GM18951 (cell line): ENCODE results near the gene NRG2.

Experiments used
- POLR2A ChIP-seq: IDR thresholded peaks from 4 replicates; pipeline ENCODE4 v1.6.1; 2011; ENCODE audit warnings: mild to moderate bottlenecking; ENCODE audit not compliant: insufficient read length, insufficient read depth; ENCODE audit errors: extremely low read depth
- in situ Hi-C: fragments of 300-500 bp; cut with MboI; formaldehyde crosslinking; loops from one replicate; pipeline ENCODE4 v1.12.0; 2022; ENCODE audit warnings: low sequenced_read_pairs, mixed read lengths, inconsistent platforms; ENCODE audit not compliant: unreplicated experiment

Gene NRG2

DNA sequence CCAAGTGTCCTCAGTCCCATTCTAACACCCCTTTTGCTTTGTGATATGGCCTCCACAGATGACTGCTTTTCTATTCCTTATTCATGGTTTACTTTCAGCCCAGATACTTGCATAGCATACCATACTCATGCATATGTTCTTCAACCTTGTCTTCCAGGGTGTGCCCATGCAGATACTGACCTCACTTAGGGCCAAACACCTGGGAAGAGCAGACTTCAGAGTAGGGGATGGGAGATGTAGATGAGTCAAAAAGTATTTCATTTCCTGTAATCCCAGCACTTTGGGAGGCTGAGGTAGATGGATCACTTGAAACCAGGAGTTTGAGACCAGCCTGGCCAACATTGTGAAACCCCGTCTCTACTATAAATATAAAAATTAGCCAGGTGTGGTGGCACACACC is 58.3 kb downstream of the NRG2 start:
- in situ Hi-C loops = no loop called here

GRCh38 chr5:139982975-139983240 is 60.2 kb downstream of the NRG2 start:
- TF ChIP-seq POLR2A = no peak
- in situ Hi-C loops = no loop called here

More for the DNA sequence above, 58.3 kb downstream of the NRG2 start:
- TF ChIP-seq POLR2A = no peak

DNA sequence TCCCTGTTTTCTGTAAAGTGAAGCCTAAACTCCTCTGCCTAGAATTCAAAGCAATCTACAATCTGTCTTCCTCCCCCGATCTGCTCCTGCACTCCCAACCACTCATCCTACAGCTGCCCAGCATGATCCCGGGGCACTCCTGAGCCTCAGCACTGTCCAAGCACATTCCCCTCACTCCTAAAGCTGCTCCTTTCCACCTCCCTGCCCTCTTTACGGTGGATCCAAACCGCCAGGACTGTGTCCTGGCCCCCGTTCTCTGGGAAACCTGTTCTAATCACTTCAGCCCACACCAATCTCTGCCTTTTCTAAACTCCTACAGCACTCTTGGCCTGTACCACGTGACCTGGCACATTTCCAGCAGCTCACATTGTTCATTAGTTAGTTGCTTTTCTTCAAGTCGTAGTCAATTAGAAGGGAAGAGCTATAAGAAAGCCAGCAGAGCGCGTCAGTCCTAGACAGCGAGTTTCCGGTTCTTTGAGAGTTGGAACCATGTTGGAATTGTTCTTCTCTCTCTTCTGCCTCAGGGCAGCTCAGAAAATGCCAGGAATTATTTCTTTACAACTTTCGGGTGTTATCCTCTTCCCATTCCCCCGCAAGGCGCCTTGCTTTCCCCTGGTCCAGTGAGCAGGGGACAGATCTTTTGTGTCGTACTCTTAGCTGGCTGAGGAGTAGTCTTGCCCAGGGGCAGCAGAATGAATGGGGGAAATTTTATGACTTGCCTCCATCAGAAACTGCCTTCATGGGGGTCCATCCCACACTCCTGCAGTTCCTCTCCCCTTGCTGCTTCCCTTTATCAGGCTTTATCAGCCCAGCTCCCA is 60.7 kb downstream of the NRG2 start:
- TF ChIP-seq POLR2A = no peak
- in situ Hi-C loops = no loop called here

GRCh38 chr5:139980765-139981164 is 62.3 kb downstream of the NRG2 start:
- no peak for TF ChIP-seq POLR2A
- in situ Hi-C loops = no loop called here

DNA sequence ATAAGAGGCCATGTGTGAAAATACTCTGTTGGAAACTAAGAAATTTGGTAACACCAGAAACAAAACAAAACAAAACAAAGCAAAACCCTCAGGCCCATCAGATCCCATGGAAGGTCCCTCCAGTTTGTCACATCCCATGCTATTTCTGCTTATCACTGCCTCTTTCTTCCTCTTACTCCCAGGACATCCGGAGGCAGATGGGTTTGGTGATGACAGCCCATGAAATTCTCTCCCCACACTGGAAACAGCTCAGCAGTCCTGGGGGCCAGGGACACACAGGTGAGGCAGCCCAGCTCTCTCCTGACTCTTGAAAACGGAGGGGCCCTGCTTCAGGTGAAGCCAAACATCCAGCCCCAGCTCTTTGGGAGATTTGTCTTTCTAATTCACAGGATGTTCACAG is 63.2 kb downstream of the NRG2 start:
- in situ Hi-C loops = no loop called here
- TF ChIP-seq POLR2A = no peak

GRCh38 chr5:139979518-139979917 is 63.6 kb downstream of the NRG2 start:
- TF ChIP-seq POLR2A = no peak
- in situ Hi-C loops = no loop called here

DNA sequence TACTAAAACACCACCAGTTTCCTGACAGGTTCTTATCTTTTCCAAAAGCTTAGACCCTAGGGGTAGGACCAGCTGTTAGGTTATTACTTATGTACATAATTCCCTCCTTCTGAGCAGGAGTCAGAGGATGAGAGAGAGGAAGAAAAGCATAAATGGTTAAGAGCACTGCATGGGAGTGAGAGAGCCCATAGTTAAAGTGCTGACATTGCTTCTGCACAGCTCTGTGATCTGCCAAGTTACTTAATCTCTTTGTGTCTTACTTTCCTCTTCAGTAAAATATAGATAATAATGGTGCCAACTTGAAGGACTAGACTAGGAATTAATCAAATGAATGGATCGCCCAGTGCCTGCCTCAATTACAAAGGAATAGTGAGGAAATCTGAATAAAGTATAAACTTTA is 66.4 kb downstream of the NRG2 start:
- no peak for TF ChIP-seq POLR2A
- in situ Hi-C loops = no loop called here

- TF ChIP-seq POLR2A = no peak
- in situ Hi-C loops = no loop called here
These were observed 67.2 kb downstream of the NRG2 start for GRCh38 chr5:139975942-139976341.

DNA sequence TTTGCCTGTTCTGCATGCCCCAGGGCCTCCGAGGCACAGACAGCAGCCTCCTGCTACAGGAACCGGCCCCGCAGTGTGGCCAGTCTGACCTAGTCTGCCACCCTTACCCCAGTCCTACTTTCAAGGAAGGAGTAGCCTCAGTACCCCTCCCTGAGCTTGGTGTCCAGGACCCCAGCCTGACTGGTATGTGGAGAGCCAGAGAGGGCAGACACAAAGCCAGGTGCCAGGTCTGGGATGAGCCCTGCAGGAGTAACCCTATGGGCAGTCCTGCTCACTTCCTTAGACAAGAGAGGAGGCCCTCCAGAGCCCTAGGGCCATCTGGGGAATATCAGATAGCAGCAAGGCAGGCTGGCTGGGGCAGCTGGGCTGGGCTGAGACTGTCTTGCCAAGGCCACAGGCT is 67.8 kb downstream of the NRG2 start:
- no peak for TF ChIP-seq POLR2A
- in situ Hi-C loops = no loop called here

GRCh38 chr5:139974661-139975060 is 68.4 kb downstream of the NRG2 start:
- no peak for TF ChIP-seq POLR2A
- in situ Hi-C loops = no loop called here

DNA sequence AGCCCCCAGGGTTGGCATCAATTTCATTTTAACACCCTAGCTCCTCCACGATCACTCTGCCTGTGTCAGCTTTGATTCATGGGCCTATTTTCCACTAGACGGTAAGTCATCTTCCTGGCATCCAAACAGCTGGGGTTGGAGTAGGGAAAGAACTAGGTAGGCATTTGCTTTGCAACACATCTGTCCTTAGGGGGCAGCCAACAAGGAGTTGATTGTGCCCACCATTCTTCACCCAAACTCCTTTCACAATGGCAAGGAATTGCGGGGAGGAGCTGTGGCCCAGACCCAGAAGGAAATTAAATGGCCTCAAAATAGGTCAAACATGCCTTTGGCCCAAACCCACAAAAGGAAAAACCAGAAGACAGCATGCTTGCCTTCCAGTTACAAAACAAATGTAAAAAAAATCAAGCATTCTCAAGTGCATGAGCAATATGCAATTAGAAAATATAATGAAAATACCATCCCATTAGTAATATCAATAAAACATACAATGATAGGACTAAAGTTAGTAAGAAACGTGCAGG is 71.8 kb downstream of the NRG2 start:
- no peak for TF ChIP-seq POLR2A
- in situ Hi-C loops = no loop called here

GRCh38 chr5:139969318-139969717 is 73.8 kb downstream of the NRG2 start:
- TF ChIP-seq POLR2A = no peak
- in situ Hi-C loops = loop anchor here (5.0 kb wide), 1 partner anchor 182 kb away; no protein-coding TSS in a partner anchor

- in situ Hi-C loops = loop anchor here (5.0 kb wide), 1 partner anchor 181 kb away; no protein-coding TSS in a partner anchor
- TF ChIP-seq POLR2A = no peak
These were observed 74.4 kb downstream of the NRG2 start for GRCh38 chr5:139968547-139969261.

GRCh38 chr5:139967353-139967752 is 75.7 kb downstream of the NRG2 start:
- in situ Hi-C loops = loop anchor here (5.0 kb wide), 1 partner anchor 180 kb away; no protein-coding TSS in a partner anchor
- TF ChIP-seq POLR2A = no peak

DNA sequence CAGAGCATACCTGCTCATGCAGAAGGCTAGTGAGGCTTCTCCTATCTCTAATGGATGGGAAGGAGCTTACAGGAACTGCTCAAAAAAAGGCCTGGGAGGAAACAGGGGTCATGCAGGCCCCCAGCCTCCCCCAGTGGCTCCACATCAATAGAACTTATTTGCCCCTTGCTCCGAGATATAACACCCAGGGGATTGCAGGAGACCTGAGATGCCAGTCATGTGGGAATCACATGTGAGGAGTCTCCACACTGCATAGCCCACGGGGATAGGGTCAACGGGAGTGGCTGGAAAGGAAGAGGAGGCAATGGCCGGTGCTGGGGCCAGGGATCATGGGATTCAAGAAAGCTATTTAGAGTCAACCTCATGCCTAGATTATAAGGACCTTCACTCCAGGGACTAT is 76.2 kb downstream of the NRG2 start:
- no peak for TF ChIP-seq POLR2A

More for the DNA sequence above, 76.2 kb downstream of the NRG2 start:
- in situ Hi-C loops = loop anchor here (5.0 kb wide), 1 partner anchor 180 kb away; no protein-coding TSS in a partner anchor
